CD8-positive, alpha-beta memory T cell (primary cell): ENCODE data around the gene BIRC7. TPM values are rescaled to one million over a fixed set of nuclear protein-coding genes. Genes with fewer than 3 reads are reported as not detected.
A peak's percentile ranks its signal among the peaks of the same experiment; 100 is the strongest.

Source experiments
- CTCF ChIA-PET: fragments of 350-600 bp; sonication (Branson Sonifier 250); formaldehyde crosslinking; loops from one replicate; lab custom pipeline; 2021; ENCODE audit warnings: antibody characterized with exemption; lab: Charles Lee
- POLR2A ChIA-PET: fragments of 350-600 bp; sonication (Branson Sonifier 250); formaldehyde crosslinking; loops from one replicate; lab custom pipeline; 2021; ENCODE audit warnings: antibody characterized with exemption; lab: Charles Lee
- DNase-seq, 5 donors: peaks; one replicate each; pipeline versions ENCODE4 v3.0.0 to v3.0.0-alpha.2; 2020 to 2022; ENCODE audit warnings: mixed read lengths in 1 of 5
- H3K27ac ChIP-seq: one replicate; pipeline ENCODE4 v1.7.0; 2013; ENCODE audit warnings: low read depth, mild to moderate bottlenecking, low read length, moderate library complexity
- H3K27me3 ChIP-seq: 2 replicates; pipeline ENCODE4 v1.7.0; 2013; ENCODE audit warnings: low read length, mild to moderate bottlenecking; ENCODE audit not compliant: insufficient read depth, poor library complexity, severe bottlenecking
- H3K36me3 ChIP-seq: 2 replicates; pipeline ENCODE4 v1.7.0; 2013; ENCODE audit warnings: mild to moderate bottlenecking, low read length, moderate library complexity; ENCODE audit not compliant: insufficient read depth
- H3K4me1 ChIP-seq: 2 replicates; pipeline ENCODE4 v1.7.0; 2013; ENCODE audit warnings: mild to moderate bottlenecking, low read length, moderate library complexity; ENCODE audit not compliant: insufficient read depth
- H3K4me3 ChIP-seq: 2 replicates; pipeline ENCODE4 v1.7.0; 2013; ENCODE audit warnings: mild to moderate bottlenecking, low read length
- H3K9me3 ChIP-seq: 2 replicates; pipeline ENCODE4 v1.7.0; 2013; ENCODE audit warnings: mild to moderate bottlenecking, low read length
- H3K27ac Mint-ChIP-seq, 8 donors: one replicate each; pipeline ENCODE4 v1.8.0; 2020 to 2021; ENCODE audit warnings: mixed read lengths in 8 of 8, mild to moderate bottlenecking in 6 of 8, inconsistent platforms in 3 of 8, moderate library complexity in 3 of 8
- H3K27me3 Mint-ChIP-seq, 2 donors: one replicate each; pipeline ENCODE4 v1.8.0; 2020 to 2021; ENCODE audit warnings: mixed read lengths in 2 of 2, mild to moderate bottlenecking in 1 of 2, moderate library complexity in 1 of 2
- H3K36me3 Mint-ChIP-seq, 3 donors: one replicate each; pipeline ENCODE4 v1.8.0; 2020 to 2021; ENCODE audit warnings: mixed read lengths in 3 of 3, inconsistent platforms in 1 of 3, mild to moderate bottlenecking in 1 of 3
- H3K4me1 Mint-ChIP-seq, 3 donors: one replicate each; pipeline ENCODE4 v1.8.0; 2020 to 2021; ENCODE audit warnings: mixed read lengths in 3 of 3, inconsistent platforms in 1 of 3, mild to moderate bottlenecking in 1 of 3
- H3K4me3 Mint-ChIP-seq, 7 donors: one replicate each; pipeline ENCODE4 v1.8.0; 2020 to 2021; ENCODE audit warnings: mixed read lengths in 7 of 7, mild to moderate bottlenecking in 6 of 7, moderate library complexity in 4 of 7, inconsistent platforms in 2 of 7
- H3K9me3 Mint-ChIP-seq, 5 donors: one replicate each; pipeline ENCODE4 v1.8.0; 2020 to 2022; ENCODE audit warnings: mixed read lengths in 5 of 5, mild to moderate bottlenecking in 3 of 5, moderate library complexity in 2 of 5, inconsistent platforms in 1 of 5
- polyA plus RNA-seq: library from polyadenylated mRNA; unstranded; fragments of 300-500 nt; fragmentation: Illumina TruSeq; gene quantifications from one replicate; pipeline ENCODE4 v1.2.3, GENCODE V29; 2021
- total RNA-seq, 2 experiments: library from RNA; stranded (reverse); gene quantifications; one replicate each; pipeline ENCODE4 v1.2.3, GENCODE V29; 2021

Gene BIRC7
- total and polyA plus RNA-seq, 3 experiments from 2014 or later, result not detected

DNA sequence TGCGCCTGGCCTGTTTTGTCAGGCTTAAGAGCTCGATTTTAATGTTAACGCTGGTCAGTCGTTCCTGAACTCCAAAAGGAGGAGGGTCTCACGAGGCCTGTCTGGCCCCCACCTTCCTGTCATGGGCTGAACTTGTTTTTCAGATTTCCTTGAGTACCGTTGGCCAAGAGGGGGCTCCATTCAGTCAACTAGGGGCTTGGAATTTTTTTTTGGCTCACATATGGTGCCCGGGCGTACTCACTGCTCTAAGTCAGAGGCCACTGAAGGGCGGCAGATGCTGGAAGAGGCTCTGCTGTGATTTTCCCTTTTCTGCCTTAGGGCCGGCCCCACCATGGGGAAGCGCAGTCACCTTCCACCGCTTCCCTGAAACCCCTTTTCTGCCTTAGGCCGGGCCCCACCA is 6.9 kb upstream of the BIRC7 start:
- Mint-ChIP-seq H3K4me3 (no peak overlapping the region), H3K9me3 (no peaks in the 10 kb centered on the region), H3K4me1 (peaks cover 0 to 3% (median 0%) of the 10 kb centered on the region in 3 donors), H3K36me3 (no peaks in the 10 kb centered on the region), H3K27me3 (peaks cover 16 to 55% of the 10 kb centered on the region in 2 donors), H3K27ac (no peak overlapping the region)
- ChIA-PET POLR2A (no interaction called here), CTCF (no interaction called here)
- Histone ChIP-seq H3K4me1 (no peaks in the 10 kb centered on the region), H3K27me3 (peaks cover 23% of the 10 kb centered on the region), H3K9me3 (no peaks in the 10 kb centered on the region), H3K4me3 (no peak overlapping the region), H3K27ac (no peak overlapping the region), H3K36me3 (no peaks in the 10 kb centered on the region)
- no peak for DNase-seq

DNA sequence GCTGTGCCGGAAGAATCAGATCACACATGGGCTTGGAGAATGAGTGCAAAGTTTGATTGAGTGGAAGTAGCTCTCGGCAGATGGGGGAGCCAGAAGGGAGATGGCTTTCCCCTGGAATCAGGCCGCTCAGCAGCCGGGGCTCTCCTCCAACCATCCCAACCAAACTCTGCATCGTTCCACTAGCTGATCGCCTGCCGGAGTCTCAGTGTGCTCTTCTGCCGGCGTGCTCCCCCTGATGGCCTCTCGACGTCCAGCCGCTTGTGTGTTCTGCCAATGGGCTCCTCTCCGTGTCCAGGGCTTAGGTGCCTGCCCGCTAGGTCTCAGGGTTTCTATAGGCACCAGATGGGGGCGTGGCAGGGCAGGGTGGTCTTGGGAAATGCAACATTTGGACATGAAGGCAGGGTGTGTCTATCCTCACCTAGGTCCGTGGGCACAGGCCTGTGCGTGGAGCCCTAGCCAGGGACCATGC is 4.9 kb upstream of the BIRC7 start:
- no peaks in the 10 kb centered on the region for H3K36me3 Mint-ChIP-seq
- H3K4me1 ChIP-seq, result no peaks in the 10 kb centered on the region
- H3K36me3 ChIP-seq, result no peaks in the 10 kb centered on the region
- H3K27me3 Mint-ChIP-seq, result peaks cover 16 to 56% of the 10 kb centered on the region in 2 donors
- POLR2A ChIA-PET, result no interaction called here
- H3K27ac Mint-ChIP-seq, result no peak overlapping the region
- no peak for DNase-seq
- CTCF ChIA-PET, result no interaction called here
- no peak overlapping the region for H3K4me3 Mint-ChIP-seq
- no peak overlapping the region for H3K27ac ChIP-seq
- H3K9me3 ChIP-seq, result no peaks in the 10 kb centered on the region
- H3K4me3 ChIP-seq, result no peak overlapping the region
- H3K27me3 ChIP-seq, result peaks cover 23% of the 10 kb centered on the region
- H3K4me1 Mint-ChIP-seq, result peaks cover 0 to 7% (median 0%) of the 10 kb centered on the region in 3 donors
- no peaks in the 10 kb centered on the region for H3K9me3 Mint-ChIP-seq

DNA sequence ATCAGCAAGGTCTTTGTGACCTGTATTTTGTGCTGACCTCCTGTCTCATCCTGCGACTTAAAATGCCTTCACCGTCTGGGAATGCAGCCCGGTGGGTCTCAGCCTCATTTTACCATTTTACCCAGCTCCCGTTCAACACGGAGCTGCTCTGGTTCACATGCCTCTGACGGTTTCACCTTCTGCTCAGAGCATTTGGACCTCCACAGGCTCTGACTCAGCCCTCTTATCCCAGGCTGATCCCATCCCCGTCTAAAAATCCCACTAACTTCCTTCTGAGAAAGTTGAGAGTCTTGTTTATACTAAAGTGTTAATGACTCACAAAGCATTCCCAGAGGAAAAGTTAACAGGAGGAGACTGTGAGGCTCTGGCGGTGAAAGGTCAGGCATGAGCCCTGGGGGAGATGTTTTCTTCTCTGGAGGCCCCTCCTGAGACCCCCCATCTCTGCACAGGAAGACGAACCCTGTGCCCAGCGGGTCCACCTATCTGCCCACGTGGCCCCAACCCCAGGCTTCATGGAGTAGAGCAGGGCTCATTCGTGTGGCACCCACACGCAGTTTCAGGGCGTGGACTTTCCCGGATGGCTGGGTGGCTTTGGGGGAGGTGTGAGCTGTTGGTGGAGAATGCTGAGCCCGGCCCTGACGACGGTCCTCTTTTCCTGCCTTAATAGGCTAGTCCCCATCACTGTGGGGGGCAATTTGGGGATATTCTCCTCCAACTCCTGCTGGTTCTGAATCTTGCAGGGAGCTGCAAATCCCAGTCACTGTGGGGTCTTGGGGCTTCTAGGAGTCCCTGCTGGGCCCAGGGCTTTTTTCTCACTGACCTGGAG is 3.3 kb upstream of the BIRC7 start:
- Histone ChIP-seq H3K36me3 (no peaks in the 10 kb centered on the region), H3K4me3 (no peak overlapping the region), H3K27me3 (peaks cover 23% of the 10 kb centered on the region), H3K9me3 (no peaks in the 10 kb centered on the region), H3K4me1 (no peaks in the 10 kb centered on the region), H3K27ac (no peak overlapping the region)
- H3K4me1 Mint-ChIP-seq, result peaks cover 0 to 7% (median 0%) of the 10 kb centered on the region in 3 donors
- DNase-seq, result no peak
- H3K36me3 Mint-ChIP-seq, result no peaks in the 10 kb centered on the region
- ChIA-PET POLR2A (no interaction called here), CTCF (interaction anchor here (3.9 kb wide), 1 partner anchor 8 kb away, joined by 27 read pairs; no protein-coding TSS in a partner anchor)
- no peaks in the 10 kb centered on the region for H3K9me3 Mint-ChIP-seq
- no peak overlapping the region for H3K4me3 Mint-ChIP-seq
- H3K27me3 Mint-ChIP-seq, result peaks cover 16 to 53% of the 10 kb centered on the region in 2 donors
- no peak overlapping the region for H3K27ac Mint-ChIP-seq

DNA sequence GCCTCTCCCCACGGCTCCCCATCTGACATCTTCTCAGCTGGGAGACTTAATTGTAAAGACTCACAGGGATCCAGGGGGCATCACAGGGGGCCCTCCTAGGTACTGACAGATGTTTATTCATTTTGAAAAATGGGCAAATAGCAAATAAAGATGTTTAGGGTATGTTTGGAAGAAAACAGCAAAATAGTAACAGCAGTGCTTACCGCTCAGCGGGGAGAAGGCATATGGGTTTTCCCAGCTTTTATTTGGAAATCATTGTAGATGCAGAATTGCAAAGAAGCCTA is 2.7 kb upstream of the BIRC7 start:
- H3K4me1 ChIP-seq, result no peaks in the 10 kb centered on the region
- H3K9me3 Mint-ChIP-seq, result no peaks in the 10 kb centered on the region
- H3K27me3 ChIP-seq, result peaks cover 23% of the 10 kb centered on the region
- H3K36me3 Mint-ChIP-seq, result no peaks in the 10 kb centered on the region
- DNase-seq, result no peak
- peaks cover 0 to 7% (median 0%) of the 10 kb centered on the region in 3 donors for H3K4me1 Mint-ChIP-seq
- H3K27me3 Mint-ChIP-seq, result peaks cover 16 to 53% of the 10 kb centered on the region in 2 donors
- H3K36me3 ChIP-seq, result no peaks in the 10 kb centered on the region
- POLR2A ChIA-PET, result no interaction called here
- H3K4me3 Mint-ChIP-seq, result no peak overlapping the region
- no peak overlapping the region for H3K4me3 ChIP-seq
- CTCF ChIA-PET, result interaction anchor here (3.9 kb wide), 1 partner anchor 9 kb away, joined by 27 read pairs; no protein-coding TSS in a partner anchor
- H3K9me3 ChIP-seq, result no peaks in the 10 kb centered on the region
- peak overlapping the region in 1 of 8 donors; percentile 22 for H3K27ac Mint-ChIP-seq
- H3K27ac ChIP-seq, result no peak overlapping the region

DNA sequence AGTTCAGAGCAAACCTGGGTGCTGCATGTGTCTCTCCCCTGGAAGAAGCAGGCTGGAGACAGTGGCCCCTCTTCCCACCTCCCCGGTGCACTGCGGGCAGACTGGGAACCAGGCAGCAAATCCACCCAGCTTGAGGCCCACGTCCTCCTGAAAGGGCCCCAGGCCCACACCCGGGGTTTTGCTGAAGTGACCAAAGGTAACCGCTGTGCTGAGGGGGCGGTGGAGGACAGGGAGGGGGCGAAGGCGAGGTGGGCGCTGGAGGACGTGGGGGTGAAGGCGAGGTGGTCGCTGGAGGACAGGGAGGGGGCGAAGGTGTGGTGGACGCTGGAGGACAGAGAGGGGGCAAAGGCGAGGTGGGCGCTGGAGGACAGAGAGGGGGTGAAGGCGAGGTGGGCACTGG is 1.8 kb upstream of the BIRC7 start:
- POLR2A ChIA-PET, result no interaction called here
- H3K9me3 Mint-ChIP-seq, result no peaks in the 10 kb centered on the region
- peaks cover 14 to 48% of the 10 kb centered on the region in 2 donors for H3K27me3 Mint-ChIP-seq

DNA sequence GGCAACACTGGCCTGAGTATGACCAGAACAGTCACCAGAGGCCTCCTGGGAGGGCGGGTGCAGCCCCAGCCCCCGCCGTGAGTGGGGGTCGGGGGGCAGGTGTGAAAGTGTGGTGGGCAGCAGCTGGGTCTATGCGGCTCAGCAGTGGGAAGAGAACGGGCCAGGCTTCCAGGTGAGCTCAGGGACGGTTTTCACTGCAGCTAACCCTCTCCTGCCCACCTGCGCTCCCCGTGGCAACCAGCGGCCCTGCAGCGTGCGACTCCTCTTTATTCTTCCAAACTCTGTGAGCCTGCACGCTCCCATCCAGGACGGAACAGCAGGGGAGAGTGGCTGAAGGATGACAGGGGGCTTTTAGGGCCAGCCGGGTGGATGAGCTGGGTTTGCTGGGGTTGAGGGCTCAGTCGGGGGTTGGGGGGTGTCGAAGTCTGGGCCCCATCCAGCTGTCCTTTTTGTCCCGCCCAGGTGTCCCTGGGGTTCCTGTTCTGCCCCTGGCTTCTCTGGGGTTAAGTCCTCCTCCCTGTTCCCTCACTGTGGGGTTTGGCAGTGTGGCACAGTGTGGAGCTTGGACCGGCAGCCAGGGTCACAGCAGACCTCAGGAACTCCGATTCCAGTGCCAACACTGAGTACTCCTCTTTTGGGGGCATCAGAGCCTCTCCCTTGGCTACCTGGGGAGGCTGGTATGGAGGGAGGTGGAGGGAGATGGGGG is 859 bp upstream of the BIRC7 start:
- Histone ChIP-seq H3K4me1 (no peaks in the 10 kb centered on the region), H3K36me3 (no peaks in the 10 kb centered on the region), H3K4me3 (no peak overlapping the region), H3K27me3 (peaks cover 17% of the 10 kb centered on the region), H3K9me3 (no peaks in the 10 kb centered on the region), H3K27ac (no peak overlapping the region)
- CTCF ChIA-PET, result interaction anchor here (1.2 to 3.9 kb wide), 2 partner anchors 11 to 147 kb away, joined by 3 to 27 read pairs; no protein-coding TSS in a partner anchor
- DNase-seq, result no peak
- Mint-ChIP-seq H3K27ac (peak overlapping the region in 1 of 8 donors; percentile 65), H3K4me1 (peaks cover 0 to 7% (median 0%) of the 10 kb centered on the region in 3 donors), H3K9me3 (no peaks in the 10 kb centered on the region), H3K36me3 (no peaks in the 10 kb centered on the region), H3K4me3 (peak overlapping the region in 1 of 7 donors; percentile 39), H3K27me3 (peaks cover 14 to 38% of the 10 kb centered on the region in 2 donors)
- POLR2A ChIA-PET, result no interaction called here

More for the DNA sequence above, 1.8 kb upstream of the BIRC7 start:
- no peak overlapping the region for H3K4me3 Mint-ChIP-seq
- Histone ChIP-seq H3K4me3 (no peak overlapping the region), H3K4me1 (no peaks in the 10 kb centered on the region), H3K27me3 (peaks cover 23% of the 10 kb centered on the region), H3K36me3 (no peaks in the 10 kb centered on the region), H3K27ac (no peak overlapping the region), H3K9me3 (no peaks in the 10 kb centered on the region)
- peaks cover 0 to 7% (median 0%) of the 10 kb centered on the region in 3 donors for H3K4me1 Mint-ChIP-seq
- no peak overlapping the region for H3K27ac Mint-ChIP-seq
- CTCF ChIA-PET, result interaction anchor here (1.2 to 3.9 kb wide), 2 partner anchors 10 to 148 kb away, joined by 3 to 27 read pairs; no protein-coding TSS in a partner anchor
- H3K36me3 Mint-ChIP-seq, result no peaks in the 10 kb centered on the region
- no peak for DNase-seq

DNA sequence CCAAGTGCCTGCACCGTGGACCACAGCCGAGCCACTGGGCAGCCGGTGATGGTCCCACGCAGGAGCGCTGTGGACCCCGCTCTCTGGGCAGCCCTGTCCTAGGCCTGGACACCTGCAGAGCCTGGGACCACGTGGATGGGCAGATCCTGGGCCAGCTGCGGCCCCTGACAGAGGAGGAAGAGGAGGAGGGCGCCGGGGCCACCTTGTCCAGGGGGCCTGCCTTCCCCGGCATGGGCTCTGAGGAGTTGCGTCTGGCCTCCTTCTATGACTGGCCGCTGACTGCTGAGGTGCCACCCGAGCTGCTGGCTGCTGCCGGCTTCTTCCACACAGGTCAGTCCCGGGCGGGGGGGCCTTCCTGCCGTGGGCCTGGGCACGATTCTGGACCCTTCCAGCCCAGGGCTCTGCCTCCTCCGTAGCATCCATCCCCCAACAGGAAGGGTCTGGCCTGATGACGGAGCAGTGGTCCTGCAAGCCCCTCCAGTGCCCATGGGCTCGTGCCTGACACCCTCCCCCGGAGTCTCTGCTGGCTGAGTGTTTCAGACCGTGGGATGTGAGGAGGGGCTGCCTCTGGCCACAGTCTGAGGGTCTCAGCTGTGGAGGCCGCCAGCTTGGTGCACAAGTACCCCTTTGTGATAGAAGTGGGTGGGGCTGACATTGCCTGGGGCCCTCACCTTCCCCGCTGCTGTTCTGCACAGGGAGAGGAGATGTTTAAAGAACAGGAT is 572 bp downstream of the BIRC7 start:
- no peaks in the 10 kb centered on the region for H3K9me3 Mint-ChIP-seq
- H3K4me3 ChIP-seq, result no peak overlapping the region
- no peaks in the 10 kb centered on the region for H3K36me3 ChIP-seq
- POLR2A ChIA-PET, result no interaction called here
- H3K9me3 ChIP-seq, result no peaks in the 10 kb centered on the region
- no peak overlapping the region for H3K27ac ChIP-seq
- H3K27ac Mint-ChIP-seq, result no peak overlapping the region
- H3K4me1 ChIP-seq, result no peaks in the 10 kb centered on the region
- CTCF ChIA-PET, result no interaction called here
- H3K36me3 Mint-ChIP-seq, result no peaks in the 10 kb centered on the region
- no peak overlapping the region for H3K4me3 Mint-ChIP-seq
- H3K27me3 Mint-ChIP-seq, result peaks cover 10 to 29% of the 10 kb centered on the region in 2 donors
- H3K4me1 Mint-ChIP-seq, result peaks cover 0 to 4% (median 0%) of the 10 kb centered on the region in 3 donors
- DNase-seq, result no peak
- H3K27me3 ChIP-seq, result peaks cover 7% of the 10 kb centered on the region
